NCI-H446 (cell line): Measurements from ENCODE around the gene COLEC11.
"Not testable (repeated sequence)": the region's sequence is repeated elsewhere in the genome, so short reads cannot be mapped to it uniquely, and the experiment has no call there.

Experiments used
- DNase-seq, 2 experiments: peaks; one replicate each; lab custom pipeline; 2025; lab: John Stamatoyannopoulos, UW

The COLEC11 gene

DNA sequence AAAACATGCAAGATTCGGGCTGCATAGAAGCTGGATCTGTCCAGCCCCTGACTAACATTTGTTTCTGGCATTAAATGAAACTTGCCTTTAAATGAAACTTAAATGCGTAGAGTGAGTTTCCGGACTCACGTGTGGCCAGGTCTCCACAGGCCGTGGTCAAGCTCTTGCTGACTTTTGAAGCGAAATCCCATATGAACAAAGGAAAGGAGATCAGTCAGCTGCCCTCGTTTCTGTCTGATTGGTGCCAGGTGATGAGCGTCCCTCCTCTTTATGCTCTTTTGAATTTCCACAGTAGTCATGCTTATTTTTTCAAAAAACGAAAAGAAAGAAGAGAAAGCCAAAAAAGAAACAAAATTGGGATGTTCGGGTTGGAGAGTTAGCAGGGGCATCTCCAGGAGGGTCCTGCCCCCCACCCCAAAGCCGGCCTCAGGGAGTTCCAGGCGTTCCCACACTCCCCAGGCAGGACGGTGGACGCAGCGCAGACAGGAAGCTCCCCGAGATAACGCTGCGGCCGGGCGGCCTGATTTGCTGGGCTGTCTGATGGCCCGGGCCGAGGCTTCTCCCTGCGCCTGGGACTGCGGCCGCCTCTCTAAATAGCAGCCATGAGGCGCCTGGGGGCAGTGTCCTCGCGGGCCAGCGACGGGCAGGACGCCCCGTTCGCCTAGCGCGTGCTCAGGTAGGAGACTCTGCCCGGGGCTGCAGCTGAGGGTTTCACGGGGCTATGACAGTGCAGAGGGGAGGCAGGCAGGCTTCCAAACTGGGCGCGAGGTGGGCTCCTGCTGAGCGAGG lies at the start of gene COLEC11:
TSS of gene COLEC11 (plus strand) at position 620 of the 789 bp plus-strand sequence. CDS start 9,229 bp downstream, outside the sequence.
- no peak for DNase-seq

DNA sequence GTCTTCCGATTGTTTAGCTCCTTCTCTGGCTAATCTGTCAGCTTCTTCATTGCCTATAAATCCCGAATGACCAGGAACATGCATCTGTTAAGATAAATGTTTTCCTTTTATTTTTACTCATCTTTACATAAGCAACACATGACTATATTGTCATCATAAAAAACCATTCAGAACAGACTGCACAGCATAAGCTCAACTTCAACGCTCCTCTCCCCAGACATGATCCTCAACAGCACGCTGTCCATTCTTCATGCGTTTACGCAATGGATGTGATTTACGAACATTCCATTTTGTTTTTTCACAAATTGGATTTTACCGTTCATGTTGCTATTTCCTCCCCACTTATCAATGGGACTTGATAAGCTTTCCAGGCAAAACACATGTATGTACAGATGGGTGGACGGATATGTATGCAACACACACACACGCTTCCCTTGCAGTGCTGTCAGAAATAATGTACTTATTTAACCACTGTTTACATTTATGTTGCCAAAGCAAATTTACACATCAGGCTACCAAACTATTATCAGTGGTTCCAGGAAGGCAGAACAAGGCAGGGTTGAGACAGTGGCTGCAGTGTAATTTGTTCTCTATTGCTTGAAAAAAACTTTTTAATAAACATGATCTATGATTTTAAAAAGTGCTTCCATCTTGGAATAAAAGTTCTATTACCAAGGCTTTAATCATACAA lies 49.0 kb upstream of the COLEC11 start:
- no peak for DNase-seq

DNA sequence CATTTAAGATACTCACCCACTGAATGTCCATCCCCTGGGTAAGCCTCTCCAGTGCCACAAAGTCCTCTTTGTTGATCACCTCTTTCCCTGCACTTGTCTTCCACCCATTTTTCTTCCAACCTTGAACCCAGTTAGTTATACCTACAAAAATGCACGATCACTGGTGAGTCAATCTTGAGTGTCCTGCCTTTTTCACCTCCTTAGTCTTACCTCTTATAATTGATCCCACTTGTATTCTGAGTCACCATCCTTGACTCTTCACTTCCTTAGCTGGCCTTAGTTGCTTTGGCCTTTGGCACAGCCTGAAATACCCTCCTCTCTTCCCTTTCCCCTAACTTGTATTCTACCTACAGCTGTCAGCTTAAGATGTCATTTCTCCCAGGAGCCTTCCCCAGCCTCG lies 47.0 kb upstream of the COLEC11 start:
- DNase-seq, result no peak

DNA sequence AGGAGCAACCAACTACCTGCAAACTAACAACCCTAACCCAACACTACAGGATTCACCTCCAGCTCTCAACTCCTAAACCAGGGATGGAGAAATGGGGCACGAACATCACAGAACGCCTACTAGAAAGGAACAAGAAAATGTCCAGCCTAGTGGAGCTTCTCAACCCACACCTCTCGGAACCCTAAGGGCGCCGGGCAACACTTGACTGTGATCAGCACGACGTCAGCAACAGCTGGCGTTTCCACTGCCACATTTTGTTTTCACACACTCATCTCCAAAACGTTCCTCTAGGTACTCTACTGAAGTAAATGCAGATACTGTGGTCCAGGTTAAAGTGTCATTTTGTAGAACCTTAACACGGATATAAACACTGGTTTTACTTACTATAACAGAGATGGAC lies 41.0 kb upstream of the COLEC11 start:
- no peak for DNase-seq

DNA sequence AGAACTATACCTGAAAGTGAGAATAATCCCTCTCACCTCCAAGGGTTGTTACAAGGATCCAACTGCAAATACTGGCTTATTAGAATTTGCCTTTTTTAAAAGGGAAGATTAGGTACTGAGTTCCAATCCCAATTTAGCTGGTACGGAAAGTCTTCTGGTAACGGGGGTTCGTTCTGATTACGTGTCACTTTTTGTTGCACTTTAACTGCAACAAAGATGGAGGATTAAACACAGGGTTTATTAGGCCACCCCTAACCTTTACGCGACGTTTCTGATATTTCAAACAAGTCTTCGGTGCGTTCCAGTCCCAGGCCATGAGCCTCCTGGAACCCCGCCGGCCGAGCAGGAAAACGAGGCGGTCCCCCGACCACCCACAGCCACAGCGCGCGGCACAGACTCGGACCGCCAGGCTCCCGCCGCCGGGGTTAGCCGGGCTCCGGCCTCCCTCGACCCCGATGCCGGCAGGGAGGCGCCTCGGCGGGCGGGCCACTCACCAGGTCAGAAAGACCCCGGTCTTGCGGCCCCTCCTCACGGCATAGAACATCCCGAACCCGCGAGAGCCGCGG lies 37.2 kb upstream of the COLEC11 start:
- DNase-seq, result no peak

DNA sequence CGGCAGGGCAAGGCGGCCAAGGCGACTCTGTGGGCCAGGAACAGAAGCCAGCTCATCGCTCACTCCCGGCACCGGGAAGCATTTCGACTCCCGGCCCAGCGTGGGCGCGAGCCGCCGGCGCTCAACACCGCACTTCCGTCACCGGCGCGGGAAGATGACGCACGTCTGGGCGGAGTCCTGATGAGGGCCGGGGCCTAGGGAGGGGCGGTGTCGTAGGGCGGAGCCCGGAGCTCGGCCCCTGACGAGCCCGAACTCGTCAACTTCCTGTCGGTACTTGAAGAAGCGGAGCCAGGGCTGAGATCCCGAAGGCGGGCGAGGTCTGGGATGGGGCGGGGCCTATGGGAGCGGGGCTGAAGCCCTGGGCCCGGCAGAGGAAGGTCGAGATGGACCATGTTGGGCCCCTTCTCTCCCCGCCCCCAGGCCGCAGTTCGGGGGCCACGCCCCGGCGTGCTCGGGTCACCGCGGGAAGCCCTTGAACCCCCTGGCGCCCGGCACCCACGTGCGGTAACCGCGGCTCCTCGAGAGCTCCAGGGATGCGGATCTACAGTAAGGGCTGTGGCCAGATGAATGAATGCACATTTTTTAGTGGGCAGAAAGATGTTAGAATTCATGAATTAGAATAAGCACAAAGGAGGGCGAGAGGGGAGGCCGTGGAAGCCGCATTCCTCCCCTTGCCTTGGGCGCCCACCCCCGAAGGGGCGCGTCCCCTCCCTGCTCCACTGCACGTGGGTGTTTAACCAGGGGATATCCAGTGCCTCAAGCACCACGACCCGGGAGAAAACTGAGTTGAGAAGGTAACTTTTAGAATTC lies 36.5 kb upstream of the COLEC11 start, which contains the start of gene RNASEH1:
TSS of gene RNASEH1 (minus strand) at position 129 of the 810 bp plus-strand sequence. CDS start at position 56, 73 bp downstream.
- DNase-seq, result peak; percentile 95 to 99

DNA sequence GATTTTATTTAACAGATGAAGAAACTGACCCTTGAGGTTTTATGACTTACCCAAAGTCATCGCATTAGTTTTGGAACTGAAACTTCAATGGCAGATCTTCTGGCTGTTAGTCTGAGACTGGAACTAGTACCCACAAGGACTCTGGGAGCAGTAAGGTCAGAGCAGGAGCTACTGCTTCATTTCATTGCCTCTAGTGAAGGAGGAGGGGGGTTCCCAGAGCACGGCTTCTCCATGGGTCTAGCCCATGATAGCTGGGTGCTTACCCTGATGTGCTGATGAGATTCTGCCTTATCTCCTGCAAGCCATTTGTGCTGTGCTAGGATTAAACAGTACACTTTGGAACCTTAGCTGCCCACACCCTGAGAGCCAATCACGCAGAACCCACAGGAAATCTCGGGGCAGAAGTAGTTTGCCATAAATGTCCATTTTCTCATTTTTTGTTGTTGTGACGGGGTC lies 31.4 kb upstream of the COLEC11 start:
- DNase-seq, result no peak

DNA sequence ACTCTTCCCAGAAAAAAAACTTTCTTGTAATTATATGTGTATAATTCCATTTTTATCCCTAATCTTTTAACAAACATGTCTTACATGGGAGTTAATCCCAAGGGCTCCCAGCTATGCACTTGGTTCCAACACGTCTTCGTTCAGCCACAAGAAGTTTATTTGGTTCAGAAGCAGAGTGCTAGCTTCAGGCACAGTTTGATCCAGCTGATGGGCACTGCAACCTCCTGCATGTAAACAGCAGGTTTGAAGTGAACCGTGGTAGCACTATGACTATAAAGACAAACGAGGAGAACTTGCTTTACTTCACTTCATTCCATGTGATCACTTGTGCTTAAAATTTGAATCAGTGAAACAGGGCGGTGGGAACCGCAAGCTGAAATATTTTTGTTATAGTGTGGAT lies 29.8 kb upstream of the COLEC11 start:
- no peak for DNase-seq

DNA sequence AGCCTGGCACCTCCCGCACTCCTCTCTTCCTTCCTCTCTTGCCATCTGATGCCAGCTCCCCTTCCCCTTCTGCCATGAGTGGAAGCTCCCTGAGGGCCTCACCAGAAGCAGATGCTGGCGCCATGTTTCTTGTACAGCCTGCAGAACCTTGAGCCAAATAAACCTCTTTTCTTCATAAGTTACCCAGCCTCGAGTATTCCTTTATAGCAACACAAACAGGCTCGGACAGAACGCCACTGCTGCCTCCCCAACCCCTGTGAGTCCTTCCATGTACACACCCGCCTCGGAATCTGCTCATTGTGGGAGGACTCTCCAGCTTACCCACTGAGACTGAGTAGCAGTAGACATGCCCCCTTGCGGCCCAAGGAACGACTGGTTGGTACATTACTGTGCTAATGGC lies 28.1 kb upstream of the COLEC11 start:
- no peak for DNase-seq

DNA sequence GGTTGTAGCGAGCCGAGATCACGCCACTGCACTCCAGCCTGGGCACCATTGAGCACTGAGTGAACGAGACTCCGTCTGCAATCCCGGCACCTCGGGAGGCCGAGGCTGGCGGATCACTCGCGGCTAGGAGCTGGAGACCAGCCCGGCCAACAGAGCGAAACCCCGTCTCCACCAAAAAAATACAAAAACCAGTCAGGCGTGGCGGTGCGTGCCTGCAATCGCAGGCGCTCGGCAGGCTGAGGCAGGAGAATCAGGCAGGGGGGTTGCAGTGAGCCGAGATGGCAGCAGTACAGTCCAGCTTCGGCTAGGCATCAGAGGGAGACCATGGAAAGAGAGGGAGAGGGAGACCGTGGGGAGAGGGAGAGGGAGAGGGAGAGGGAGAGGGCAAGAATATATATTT lies 25.3 kb upstream of the COLEC11 start:
- not testable (repeated sequence) for DNase-seq

DNA sequence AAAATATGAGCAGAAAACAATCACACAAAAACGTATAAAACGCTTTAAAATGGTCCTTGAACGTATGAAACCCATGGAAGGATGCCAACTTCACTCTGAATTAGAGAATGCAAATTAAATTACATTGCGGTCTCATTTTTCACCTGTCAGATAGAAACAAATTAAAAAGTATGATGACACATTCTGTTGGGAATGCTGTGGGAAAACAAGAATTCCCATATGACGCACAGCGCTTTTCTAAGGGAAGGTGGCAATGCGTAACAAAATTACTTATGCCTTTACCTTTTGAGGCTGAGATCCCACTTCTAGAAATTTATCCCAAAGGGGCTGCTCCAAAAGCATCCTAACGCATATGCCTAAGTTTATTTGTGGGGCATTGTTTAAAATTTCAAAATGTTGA lies 23.6 kb upstream of the COLEC11 start:
- no peak for DNase-seq

DNA sequence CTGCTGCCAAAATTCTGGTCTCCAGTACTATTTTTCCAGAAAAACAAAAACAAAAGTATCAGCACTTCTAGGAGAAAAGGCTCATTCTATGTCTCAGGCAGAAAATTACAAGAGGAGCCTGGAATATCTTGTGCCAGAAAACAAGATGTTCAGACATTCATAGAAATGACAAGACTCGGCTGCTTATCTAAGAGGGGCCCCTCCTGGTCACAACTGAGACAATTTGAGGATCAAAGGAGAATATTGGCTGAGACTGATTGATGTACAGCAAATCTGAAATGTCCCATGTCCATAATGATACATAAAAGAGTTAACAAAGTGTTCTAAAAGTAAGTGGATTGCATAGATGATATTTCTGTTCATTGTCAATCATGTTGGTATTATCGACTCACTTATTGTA lies 22.3 kb upstream of the COLEC11 start:
- DNase-seq, result peak in 1 of 2 experiments; percentile 12

DNA sequence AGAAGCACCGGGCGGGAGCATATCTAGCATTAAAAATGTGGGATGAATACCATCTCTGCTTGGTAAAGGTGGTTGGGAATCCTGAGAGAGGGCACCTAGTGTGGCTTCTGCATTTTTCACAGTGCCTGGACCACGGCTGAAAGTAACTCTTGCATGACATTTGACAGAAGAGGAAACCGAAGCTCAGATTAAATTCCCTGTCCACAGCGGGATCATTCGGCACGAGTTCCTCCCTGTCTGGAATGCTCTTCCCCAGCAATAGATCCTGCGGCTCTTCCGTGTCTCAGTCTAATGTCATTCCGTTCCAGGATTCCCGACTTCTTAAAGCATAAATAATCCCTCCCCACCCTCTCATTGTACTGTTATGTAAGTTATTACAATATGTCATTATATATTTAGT lies 20.8 kb upstream of the COLEC11 start:
- DNase-seq, result no peak

DNA sequence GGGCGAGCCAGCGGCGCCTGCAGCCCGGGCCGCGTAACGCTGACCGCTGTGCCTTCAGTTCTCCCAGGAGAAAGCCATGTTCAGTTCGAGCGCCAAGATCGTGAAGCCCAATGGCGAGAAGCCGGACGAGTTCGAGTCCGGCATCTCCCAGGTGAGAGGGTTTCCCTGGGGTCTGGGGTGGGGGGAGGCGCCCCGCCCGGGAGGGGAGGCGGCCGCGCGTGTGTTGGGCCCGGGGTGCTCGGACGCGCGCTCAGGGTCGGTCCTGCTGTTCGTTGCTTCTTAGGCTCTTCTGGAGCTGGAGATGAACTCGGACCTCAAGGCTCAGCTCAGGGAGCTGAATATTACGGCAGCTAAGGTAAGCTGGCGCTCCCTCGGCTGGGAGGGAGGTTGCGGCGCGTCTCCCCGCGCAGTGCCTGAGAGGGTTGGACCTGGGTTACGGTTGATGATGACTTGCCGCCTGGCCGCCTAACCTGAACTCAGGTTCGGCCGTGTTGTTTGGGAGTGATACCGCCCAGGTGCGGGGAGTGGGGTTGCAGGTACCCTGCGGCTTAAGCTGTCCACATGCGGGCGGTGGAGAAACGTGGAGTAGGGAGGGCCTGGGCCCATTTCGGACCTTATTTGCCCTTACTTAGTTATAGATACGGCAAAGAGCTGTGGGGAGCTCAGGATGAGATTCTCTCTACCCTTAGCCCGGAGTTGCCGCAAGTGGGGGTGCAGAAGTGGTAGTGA lies 19.2 kb upstream of the COLEC11 start:
- no peak for DNase-seq

DNA sequence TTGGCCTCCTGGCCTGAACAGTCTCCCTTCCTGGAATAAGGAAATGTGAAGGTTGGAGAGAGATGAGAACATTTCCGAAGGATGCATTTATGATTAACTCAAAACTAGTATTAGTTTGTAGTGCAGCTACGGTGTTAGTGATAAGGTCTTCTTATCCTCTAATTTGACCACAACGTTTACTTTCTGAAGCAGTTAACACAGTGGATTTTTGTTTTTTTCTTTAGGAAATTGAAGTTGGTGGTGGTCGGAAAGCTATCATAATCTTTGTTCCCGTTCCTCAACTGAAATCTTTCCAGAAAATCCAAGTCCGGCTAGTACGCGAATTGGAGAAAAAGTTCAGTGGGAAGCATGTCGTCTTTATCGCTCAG lies 18.7 kb upstream of the COLEC11 start:
- DNase-seq, result not testable (repeated sequence)

DNA sequence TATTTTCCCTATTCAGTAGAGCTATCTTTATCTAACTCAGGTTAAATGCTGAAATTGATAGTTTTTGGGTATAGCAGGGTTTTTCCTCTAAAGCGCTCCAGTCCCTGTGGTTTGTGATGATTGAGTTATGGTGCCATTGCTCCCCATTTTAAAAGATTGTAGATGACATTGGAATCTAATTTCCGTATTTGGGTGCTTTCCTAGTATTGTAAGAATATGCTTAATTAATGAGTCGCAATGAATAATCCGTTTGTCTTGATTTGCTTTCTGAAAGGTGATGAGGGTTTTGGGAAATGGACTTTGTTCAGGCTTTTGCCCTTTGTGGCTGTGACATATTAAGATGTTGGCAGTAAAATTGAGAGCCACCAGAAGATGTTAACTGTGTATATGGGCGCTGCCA lies 15.9 kb upstream of the COLEC11 start:
- no peak for DNase-seq

DNA sequence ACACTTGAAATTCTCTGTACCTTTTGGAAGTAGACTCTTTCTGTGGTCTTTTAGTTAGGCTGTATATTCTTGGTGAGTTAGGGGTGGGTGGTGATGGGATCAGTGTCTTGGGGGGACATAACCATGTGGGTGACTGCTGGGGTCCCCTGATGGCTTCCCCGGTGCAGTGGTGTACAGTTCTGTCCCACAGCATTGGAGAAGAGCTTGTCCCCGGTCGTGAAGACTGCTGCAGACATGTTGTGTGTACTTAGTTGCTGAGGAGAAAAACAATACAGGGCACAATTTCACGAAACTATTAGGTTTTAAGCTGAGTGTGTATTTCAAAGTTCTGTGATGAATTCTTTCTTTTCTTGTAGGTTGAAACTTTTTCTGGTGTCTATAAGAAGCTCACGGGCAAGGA lies 14.5 kb upstream of the COLEC11 start:
- DNase-seq, result no peak

DNA sequence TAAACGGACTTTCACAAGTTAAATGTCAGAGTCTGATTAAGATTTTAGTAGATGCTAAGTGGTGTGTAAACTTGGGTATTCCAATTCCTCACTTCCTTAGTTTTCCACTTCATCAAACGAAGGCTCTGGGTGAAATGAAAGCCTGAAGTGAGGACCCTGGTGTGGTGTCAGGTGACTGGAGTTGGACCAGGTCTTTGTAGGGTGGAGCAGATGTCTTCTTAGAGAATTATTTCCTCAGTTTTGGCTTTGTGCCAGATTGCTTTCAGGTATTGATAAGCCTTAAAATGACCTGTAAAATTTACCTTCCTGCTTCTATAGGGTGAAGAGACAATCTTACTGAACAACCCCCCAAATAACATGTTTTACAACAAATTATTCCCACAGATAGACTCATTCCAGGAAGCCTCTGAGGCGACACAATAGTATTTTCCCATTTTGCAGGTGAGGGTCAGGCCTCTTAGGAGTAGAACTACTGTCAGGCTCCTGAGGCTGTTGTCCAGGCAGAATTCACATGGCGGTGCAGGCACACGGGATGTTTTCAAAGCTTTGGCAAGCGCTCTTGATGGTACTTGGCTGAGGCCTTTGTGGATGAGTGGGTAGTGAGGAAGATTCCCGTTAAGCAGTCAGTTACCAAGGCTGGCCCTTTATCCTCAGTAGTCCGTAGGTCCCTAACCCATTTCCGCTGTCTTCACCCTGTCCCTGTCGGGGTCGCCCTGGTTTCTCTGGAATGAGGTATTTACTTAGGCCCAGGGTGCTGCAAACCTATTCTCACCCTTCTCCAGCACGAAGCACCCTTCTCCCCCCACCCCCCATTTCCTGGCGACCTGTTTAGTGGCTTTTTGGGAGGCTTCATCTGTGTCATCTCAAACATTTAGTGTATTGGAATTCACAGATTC lies 13.3 kb upstream of the COLEC11 start:
- DNase-seq, result no peak

DNA sequence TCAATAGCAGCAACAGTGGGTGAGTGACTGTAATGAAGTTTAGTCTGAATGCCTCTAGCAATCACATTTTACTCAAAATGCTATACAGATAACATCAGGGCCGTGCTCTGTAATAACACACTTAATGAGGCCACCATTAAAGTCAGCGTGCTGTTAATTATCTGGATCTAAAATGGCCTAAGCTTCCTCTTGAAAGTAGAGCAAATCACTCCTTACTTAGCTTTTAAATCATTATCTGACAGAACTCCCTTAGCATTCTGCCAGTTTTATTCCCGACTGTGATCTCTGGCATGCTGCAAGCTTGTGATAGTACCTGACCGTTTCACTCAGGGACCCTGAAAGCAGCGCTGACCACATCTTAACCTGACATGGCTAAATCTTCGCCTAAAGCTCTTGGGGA lies 10.8 kb upstream of the COLEC11 start:
- no peak for DNase-seq

DNA sequence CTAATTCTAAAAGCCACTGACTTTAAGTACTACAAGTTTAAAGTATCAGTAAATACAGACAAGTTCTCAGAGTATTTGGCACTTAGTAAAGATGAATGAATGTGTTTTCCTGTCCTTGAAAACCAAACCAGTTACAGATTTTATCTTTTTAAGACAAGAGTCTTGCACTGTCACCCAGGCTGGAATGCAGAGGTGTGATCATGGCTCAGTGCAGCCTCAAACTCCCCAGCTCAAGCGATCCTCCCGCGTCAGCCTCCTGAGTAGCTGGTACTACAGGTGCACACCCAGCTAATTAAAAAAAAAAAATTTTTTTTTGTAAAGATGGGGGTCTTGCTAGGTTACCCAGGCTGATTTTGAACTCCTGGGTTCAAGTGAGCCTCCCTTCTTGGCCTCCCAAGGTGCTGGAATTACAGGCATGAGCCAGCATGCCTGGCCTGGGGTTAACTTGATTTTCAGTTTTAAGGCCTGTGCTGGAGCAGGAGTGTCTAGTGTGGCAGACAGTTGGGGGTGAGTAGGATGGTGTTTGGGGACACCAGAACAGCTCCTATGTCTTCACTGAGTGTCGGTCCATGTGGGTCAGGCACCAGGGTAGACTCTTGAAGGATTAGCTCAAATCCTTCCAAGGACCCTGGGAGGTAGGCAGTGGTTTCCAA lies 10.2 kb upstream of the COLEC11 start:
- no peak for DNase-seq
